Measurements from ENCODE around the gene FGD5.

- TF ChIP-seq EP300 (IDR thresholded peaks at IDR 0.05): no peak
- TF ChIP-seq CTCF (IDR thresholded peaks at IDR 0.05): no peak
- no peak for TF ChIP-seq POLR2A (IDR thresholded peaks at IDR 0.05)
- TF ChIP-seq POLR2AphosphoS5 (IDR thresholded peaks at IDR 0.05): no peak
Measured at GRCh38 chr3:14913071-14913925, 94.5 kb downstream of the FGD5 start.

Data from stomach (tissue), 4 donors.